ENCODE measurements around the gene DDT.
"Not testable (repeated sequence)": the region's sequence is repeated elsewhere in the genome, so short reads cannot be mapped to it uniquely, and the experiment has no call there.

DNA sequence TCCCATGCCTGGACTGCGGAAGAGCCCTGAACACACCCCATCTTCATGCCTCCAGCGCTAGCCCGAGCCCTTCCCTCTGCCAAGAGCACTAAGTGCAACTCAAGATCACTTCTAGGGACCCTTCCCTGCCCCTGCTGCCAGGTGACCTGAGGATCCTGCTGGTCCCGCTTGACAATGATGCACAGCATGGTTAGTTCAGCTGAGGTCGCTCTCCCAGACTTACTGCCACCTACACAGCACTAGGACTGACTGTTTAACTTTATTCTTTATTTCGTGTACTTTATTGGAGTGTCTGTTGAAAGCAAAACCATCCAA is 19.3 kb downstream of the DDT start:
- TF ChIP-seq, protein P1, sequence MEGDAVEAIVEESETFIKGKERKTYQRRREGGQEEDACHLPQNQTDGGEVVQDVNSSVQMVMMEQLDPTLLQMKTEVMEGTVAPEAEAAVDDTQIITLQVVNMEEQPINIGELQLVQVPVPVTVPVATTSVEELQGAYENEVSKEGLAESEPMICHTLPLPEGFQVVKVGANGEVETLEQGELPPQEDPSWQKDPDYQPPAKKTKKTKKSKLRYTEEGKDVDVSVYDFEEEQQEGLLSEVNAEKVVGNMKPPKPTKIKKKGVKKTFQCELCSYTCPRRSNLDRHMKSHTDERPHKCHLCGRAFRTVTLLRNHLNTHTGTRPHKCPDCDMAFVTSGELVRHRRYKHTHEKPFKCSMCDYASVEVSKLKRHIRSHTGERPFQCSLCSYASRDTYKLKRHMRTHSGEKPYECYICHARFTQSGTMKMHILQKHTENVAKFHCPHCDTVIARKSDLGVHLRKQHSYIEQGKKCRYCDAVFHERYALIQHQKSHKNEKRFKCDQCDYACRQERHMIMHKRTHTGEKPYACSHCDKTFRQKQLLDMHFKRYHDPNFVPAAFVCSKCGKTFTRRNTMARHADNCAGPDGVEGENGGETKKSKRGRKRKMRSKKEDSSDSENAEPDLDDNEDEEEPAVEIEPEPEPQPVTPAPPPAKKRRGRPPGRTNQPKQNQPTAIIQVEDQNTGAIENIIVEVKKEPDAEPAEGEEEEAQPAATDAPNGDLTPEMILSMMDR (IDR thresholded peaks at IDR 0.05) = not testable (repeated sequence)
- not testable (repeated sequence) for TF ChIP-seq POLR2A (IDR thresholded peaks at IDR 0.05)
